A549 (cell line): ENCODE data around the gene CFAP65.

Source experiments
- CTCF ChIP-seq: fragments of >200 bp; sonication (Bioruptor Twin); formaldehyde crosslinking; IDR thresholded peaks from 3 replicates; pipeline ENCODE4 v1.5.1; 2016
- EP300 ChIP-seq, 2 experiments: fragments of >200 bp; sonication (Bioruptor Twin); formaldehyde crosslinking; IDR thresholded peaks; 2 replicates in 1 of 2; 3 replicates in 1 of 2; pipeline ENCODE4 v1.6.1; 2016 to 2017
- HMGXB4 ChIP-seq: fragments of 250-450 bp; sonication (Bioruptor Pico); IDR thresholded peaks from 2 replicates; pipeline ENCODE4 v1.5.0; 2021; ENCODE audit warnings: mild to moderate bottlenecking, moderate library complexity, borderline replicate concordance
- JUN ChIP-seq, 2 experiments: fragments of >200 bp; sonication (Bioruptor Twin); formaldehyde crosslinking; IDR thresholded peaks; 2 replicates in 1 of 2; 3 replicates in 1 of 2; pipeline ENCODE4 v1.6.1; 2016 to 2017
- MAZ ChIP-seq: fragments of 150-350 bp; IDR thresholded peaks from 2 replicates; pipeline ENCODE4 v1.6.1; 2014; ENCODE audit warnings: antibody characterized with exemption, low read depth, low read length, borderline replicate concordance
- POLR2A ChIP-seq: IDR thresholded peaks from 2 replicates; pipeline ENCODE4 v1.6.1; 2012; ENCODE audit warnings: mild to moderate bottlenecking, low read length
- RCOR1 ChIP-seq: fragments of 150-350 bp; IDR thresholded peaks from 2 replicates; pipeline ENCODE4 v1.6.1; 2014; ENCODE audit warnings: antibody characterized with exemption, low read length, low read depth
- TF ChIP-seq, protein P1 (sequence below): IDR thresholded peaks from 2 replicates; pipeline ENCODE4 v1.6.1; 2012

DNA sequence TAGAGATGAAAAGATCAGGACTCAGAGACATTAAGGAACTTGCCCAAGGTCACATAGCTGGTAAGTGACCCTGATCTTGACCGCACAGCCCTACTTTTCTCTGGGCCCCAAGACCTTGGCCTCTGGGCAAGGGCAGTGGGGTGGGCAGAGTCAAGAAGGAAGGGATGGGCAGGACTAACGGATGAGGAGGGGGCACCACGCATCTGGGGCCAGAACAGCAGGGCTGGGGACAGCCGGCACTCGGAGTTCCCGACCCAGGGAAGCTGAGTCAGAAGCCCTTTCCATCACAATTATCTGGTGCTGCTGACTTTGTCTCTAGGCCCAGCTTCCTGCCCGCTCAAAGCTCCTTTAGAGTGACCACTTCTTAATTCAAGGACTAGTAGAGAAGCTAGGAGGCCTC lies 14.4 kb downstream of the CFAP65 start:
- TF ChIP-seq CTCF = no peak
- TF ChIP-seq EP300 (IDR thresholded peaks at IDR 0.05) = no peak
- no peak for TF ChIP-seq RCOR1
- no peak for TF ChIP-seq POLR2A
- TF ChIP-seq, protein P1, sequence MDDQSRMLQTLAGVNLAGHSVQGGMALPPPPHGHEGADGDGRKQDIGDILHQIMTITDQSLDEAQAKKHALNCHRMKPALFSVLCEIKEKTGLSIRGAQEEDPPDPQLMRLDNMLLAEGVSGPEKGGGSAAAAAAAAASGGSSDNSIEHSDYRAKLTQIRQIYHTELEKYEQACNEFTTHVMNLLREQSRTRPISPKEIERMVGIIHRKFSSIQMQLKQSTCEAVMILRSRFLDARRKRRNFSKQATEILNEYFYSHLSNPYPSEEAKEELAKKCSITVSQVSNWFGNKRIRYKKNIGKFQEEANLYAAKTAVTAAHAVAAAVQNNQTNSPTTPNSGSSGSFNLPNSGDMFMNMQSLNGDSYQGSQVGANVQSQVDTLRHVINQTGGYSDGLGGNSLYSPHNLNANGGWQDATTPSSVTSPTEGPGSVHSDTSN = no peak
- TF ChIP-seq MAZ = no peak
- TF ChIP-seq HMGXB4 (CRISPR knock-in tag) = no peak
- no peak for TF ChIP-seq JUN (IDR thresholded peaks at IDR 0.05)
